NCI-H526 (cell line): Measurements from ENCODE around the gene PTPRM.

ENCODE experiments used
- DNase-seq, 2 experiments: peaks; one replicate each; lab custom pipeline; 2025; lab: John Stamatoyannopoulos, UW

Gene PTPRM

DNA sequence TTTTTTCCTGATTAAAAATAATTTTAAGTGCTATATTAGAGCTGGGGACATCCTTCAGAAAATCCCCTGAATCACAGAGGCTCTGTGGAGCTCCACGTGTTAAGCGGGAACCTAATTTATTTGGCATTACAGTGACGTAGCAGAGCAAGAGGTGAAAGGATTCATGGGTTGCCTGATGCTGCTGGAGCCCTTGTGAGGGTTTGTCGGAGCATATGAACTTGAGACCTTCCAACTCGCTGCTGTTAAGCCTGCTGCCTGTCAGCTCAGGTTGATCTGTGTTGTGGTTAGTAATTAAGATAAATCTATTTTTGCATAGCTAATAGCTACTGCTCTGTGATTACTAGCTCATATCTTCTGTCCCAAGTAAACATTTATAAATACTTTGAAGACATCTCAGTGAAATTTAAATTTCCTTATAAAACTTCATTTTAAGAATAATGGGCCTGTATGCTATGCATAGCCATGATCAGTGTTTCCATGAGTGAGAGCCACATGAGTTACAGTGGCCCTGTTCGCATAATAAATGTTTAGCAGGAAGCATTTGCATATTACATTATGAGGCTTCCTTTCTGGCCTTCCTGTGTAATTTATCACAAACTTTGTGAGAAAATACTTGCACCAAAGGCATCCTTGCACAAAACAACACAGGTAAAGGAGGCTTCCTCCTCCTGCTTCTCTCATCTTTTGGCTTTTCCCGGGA, 438.9 kb downstream of the PTPRM start:
- DNase-seq: peak; percentile 2 to 42

GRCh38 chr18:8006979-8007378, 439.9 kb downstream of the PTPRM start:
- no peak for DNase-seq

GRCh38 chr18:8008033-8008432, 440.9 kb downstream of the PTPRM start:
- no peak for DNase-seq

- DNase-seq: no peak
These were observed 444.2 kb downstream of the PTPRM start for GRCh38 chr18:8011361-8011760.

GRCh38 chr18:8011906-8012305, 444.8 kb downstream of the PTPRM start:
- DNase-seq: peak in 1 of 2 experiments; percentile 5

DNA sequence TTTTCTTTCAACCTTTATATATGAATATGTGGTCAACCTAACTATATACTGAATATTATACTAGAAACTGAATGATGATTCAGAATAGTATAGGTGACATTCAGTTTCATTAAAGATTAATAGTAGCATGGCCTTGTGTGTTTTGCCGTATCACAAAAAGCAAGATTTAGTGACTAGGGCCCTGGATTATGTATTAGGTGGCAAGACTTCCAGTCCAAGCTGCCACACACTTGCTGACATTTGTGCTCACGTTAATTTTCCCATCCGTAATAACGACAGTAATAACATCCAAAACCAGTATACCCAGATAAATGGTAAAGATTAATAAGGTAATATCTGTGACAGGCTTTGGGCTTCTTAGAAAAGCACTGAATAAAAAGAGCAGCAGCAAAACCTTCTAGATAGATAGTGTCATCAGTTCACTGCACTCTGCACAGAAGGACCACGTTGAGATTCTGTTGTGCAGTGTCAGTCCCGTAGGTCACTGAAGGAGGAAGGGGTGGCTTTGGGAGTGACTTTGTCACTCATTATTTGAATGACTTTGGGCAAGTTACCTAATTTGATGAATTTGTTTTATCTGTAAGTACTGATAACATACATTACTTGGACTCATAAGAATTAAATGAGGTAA, 451.7 kb downstream of the PTPRM start:
- no peak for DNase-seq

DNA sequence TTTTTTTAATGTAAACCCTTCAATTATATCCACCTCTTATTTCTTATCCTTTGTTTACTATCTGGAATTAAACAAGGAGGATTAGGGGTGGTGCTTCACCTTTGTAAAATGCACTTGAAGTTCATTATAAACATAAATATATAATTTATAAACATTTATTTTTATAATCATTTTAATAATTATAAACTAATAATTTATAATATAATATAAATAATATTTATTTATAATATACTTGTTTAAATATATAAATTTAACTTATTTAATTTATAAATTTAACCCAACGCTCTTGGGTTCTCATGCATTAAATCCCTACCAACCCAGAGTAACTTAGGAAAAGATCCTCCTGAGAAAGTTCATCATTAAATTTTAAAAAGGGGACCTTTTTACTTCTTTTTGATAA, 452.5 kb downstream of the PTPRM start:
- no peak for DNase-seq

DNA sequence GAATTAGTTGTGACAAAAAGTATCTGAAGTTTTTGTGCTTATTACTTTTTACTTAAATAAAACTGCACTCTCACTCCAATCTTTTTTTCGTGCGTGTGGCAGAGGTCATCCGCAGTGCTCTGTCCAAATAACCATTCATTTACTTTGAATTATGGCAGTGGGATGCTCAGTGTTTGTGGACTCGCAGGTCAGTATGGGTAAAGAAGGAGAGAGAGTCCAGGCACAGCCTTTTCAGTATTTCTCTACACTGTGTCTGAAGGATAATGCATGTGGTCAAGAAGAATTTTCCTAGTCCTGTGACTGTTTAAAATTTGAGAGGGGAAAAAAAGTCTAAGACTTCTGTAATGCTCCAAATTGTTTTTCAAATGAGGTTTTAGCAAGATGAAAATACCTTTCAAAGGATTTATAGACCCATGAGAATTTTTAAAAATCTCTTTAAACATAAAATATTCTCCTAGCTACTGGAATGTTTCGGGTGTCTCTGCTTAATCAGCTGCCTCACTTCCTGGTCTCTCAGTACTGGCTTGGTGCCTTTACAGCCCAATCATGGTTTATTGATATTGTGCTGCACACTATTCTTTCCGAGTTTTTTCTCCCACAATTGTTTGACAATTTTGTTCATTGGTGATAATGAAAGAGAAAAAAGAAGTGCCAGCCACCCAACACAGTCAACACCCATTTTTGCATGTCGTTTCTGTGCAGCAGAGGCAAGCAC, 453.2 kb downstream of the PTPRM start:
- no peak for DNase-seq

- DNase-seq: peak in 1 of 2 experiments; percentile 2
These were observed 461.9 kb downstream of the PTPRM start for GRCh38 chr18:8029061-8029460.

DNA sequence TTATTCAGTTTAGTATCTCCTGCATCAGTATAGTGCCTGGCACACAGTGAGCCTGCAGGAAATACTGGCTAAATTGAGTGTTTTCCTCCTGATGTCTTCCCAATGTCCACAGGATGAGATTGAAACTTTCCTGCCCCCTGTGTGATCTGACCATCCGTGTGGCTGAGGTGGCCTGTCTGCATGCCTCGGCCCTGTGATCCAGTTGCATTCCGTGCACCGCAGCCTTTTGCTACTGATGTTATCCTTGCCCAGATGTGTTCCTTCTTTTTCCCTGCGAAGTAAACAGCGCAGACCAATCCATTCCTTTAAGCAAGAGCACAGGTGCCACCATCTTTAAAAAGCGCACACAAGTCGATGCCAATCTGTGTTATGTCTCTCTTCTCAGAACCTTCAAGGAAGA, 462.6 kb downstream of the PTPRM start:
- no peak for DNase-seq

DNA sequence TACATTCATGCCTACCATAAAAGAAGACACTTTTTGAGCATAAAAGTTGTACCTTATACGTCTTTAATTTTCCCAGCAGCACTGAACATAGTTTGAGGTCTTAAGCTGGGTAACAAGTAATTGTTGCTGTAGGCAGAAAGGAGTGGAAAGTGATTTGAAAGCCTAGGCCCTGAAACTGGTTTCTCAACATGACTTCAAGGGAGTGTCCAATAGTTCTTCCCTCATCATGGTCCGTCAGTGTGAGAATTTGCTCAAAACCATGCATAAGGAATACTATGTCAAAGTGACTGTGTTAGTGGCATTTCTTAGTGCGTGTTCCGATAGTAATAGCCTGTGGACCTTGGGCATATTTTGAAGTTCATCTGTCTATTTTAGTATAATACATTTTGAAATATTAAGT, 463.1 kb downstream of the PTPRM start:
- DNase-seq: no peak

DNA sequence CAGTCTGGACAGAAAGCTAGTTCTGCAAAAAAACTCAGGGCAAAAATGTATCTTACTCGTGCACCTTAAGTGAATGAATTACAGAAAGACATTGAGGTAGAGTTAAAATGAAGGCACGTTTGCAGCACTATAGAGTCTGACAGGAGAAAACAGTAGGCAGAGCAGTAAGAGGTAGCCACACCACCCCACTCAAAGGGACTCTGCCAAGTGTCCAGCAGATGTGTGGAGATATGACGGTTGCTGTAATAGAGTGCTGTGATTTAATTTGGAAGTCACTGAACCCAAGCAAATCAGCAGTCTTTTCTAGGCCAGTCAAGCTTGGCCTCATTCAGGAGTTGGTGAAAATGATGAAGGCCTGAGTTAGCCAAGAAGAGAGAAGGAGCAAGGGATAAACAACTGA, 464.4 kb downstream of the PTPRM start:
- DNase-seq: no peak

- no peak for DNase-seq
These were observed 467.6 kb downstream of the PTPRM start for GRCh38 chr18:8034674-8035073.

DNA sequence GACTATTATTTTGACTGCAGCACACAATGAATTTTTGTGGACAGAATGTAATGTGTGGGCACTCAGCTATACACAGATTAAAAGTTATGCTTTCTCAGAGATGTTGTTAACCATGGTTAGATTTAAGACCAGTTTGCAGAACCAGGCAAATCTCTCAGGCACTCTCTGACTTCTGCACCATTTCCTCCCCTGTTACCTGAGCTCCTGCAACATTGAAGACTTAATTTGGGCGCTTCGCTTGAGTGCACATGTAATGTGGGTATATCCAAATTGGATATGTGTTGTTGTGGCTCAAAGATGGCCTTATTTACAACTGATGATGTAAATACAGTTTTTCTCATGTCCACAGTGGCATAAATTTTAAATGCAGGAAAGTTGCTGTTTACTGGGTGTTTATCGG, 469.4 kb downstream of the PTPRM start:
- peak; percentile 45 to 68 for DNase-seq

DNA sequence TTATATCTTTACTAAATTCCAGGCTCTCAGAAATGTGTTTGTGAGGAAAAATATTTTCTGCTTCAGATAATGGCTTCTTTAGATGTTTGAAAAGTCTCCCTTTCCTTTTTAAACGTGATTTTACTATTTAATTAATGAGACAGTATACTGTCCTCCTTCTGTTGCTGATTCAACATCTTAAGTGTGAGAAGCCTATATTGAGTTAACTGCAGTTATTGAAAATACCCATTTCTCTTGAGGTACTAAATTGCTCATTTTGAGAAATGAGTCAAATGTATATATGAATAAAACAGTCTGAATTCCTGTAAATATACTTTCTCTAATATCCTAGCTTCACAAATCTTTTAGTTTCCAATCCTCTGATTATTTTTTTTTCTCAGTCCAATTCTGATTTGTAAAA, 470.2 kb downstream of the PTPRM start:
- DNase-seq: no peak

DNA sequence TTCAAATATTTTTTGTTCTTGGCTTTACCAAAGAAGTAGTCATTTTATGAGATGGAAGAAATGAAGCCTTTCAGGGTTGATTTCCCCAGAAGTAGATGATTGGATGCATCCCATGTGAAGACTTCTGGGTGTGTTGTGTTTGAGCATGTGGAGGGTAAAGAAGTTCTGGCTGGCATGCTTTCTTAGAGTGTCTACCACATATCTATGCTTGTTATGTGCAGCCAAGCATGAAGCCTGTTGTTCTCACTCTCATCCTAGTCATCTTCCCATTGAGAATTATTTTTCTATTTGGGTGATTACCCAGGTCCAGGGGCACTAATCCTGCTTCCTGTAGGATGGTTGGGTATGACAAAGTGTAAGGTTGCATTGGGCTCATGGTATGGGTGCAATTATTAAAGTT, 472.9 kb downstream of the PTPRM start:
- DNase-seq: no peak

GRCh38 chr18:8041526-8042111, 474.5 kb downstream of the PTPRM start:
- no peak for DNase-seq

GRCh38 chr18:8044004-8044403, 476.9 kb downstream of the PTPRM start:
- no peak for DNase-seq

- DNase-seq: no peak
These were observed 478.2 kb downstream of the PTPRM start for GRCh38 chr18:8045160-8045883.

DNA sequence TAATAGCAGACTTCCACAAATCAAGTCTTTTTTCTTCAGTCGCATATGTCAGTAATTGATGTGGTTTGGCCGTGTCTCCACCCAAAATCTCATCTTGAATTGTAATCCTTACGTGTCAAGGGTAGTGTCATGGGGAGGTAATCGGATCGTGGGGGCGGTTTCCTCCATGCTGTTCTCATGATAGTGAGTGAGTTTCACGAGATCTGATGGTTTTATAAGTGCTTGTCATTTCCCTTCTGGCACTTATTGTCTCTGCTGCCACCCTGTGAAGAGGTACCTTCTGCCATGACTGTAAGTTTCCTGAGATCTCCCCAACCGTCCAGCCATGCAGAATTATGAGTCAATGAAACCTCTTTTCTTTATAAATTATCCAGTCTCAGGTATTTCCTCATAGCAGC, 478.8 kb downstream of the PTPRM start:
- no peak for DNase-seq

DNA sequence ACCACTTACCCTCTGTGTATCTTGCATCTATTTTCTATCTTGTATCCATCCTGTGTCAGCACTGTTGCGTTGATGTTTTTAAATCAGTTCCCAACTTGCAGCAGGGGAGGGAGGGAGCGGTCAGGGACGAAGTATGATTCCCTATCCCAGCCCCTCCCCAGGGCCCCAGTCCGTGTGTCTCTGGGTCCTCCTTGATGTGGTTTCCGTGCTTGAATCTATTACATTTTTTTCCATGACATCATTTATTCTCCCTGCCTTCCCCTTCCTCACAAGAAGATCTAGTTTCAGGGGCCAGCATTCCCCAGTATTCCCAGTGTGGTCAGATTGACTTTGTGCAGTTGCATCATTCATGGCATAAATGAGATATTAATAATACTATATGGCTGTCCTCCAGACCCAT, 479.3 kb downstream of the PTPRM start:
- DNase-seq: no peak

DNA sequence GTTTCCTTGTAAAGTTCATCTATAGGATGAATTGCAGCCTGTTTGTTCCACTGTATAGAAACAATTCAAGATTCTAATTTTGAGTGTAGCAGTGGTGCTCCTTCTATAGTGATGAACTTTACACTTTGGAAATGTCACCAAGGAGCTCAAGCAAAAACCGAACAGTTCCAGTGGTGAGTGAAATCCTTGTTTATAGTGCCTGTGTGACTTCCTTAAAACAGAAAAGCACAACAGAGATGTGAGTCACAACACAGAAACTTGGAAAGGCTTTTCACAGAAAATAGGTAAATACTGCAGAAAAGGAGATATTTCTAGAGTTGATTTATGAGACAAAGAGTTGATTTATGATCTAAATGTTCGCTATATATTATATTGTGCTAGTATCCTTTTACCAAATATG, 482.0 kb downstream of the PTPRM start:
- no peak for DNase-seq
